GM18909 (cell line): ENCODE measurements around the gene FYB2.
A peak's percentile ranks its signal among the peaks of the same experiment; 100 is the strongest.

Experiments used
- ATAC-seq: cut with Tn5 transposase; IDR thresholded peaks from one replicate; pipeline ENCODE4 v1.9.1; 2021; ENCODE audit warnings: mild to moderate bottlenecking; ENCODE audit not compliant: unreplicated experiment, poor library complexity

The FYB2 gene

DNA sequence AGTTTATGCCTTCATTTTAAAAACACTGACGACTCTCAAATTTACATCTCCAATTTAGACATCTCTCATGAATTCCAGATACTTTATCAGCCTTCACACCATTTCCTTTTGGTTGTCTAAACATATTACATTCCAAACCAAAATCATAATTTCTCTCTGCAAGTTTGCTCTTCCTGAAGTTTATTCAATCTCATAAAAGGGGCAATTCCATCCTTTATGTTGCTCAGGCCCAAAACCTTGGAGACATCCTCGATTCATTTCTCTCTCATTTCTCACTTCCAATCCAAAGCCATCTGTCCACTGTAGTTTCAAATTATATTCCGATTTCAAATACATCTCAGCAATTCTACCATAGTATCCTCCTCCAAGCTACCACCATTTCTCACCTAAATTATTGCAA lies 74.0 kb downstream of the FYB2 start:
- no peak for ATAC-seq

DNA sequence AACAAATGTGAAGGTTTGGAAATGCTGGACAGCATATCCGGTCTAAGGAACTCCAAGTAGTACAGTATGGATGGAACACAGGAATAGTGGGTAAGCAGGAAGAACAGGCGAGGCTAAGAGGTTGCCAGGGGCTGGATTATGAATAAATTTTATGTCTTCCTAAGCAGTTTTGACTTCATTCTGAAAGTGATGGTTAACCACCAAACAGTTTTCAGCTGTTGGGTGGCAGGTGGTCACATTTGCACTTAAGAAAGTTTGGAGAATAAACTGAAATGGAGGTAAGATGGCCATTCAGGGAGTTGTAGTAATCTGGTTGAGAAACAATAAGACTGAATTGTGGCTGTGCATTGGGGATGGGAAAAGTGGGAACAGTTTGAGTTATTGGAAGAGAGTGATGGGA lies 90.2 kb downstream of the FYB2 start:
- no peak for ATAC-seq

DNA sequence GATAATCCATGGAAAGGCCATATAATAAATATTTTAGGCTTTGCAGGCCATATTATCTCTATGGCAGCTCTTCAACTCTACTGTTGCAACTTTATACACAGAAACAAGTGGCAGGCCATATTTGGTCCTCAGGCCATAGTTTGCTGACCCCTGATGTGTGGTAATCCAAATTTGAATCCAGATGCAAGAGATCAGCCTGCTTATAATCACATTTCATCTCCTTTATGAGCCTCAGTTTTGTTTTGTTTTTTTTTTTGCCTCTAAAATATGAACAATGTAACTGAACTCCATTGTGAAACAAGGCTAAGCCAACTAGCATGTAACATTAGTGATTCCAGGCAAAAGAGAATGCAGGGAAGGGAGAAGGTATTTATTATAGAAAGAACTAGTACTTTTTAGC lies 92.5 kb downstream of the FYB2 start:
- no peak for ATAC-seq

DNA sequence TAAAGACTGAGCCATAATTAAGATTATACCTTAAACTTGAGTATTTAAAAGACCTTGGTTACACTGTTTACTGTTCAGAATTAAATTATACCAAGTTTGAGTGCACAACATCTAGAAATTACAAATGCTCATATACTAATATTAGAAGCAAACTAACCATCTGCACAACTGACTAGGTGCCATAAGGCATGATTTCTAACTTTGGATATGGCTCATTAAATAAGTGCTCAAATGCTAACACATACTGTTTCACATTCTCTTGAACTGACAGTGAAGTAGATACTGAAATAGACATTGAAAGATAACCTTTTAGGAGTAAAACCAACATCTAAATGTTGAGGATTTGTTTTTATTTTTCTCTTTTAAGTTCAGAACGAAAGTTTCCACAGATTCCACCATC lies 100.0 kb downstream of the FYB2 start:
- ATAC-seq = no peak

GRCh38 chr1:56715156-56715555 lies 104.0 kb downstream of the FYB2 start:
- no peak for ATAC-seq

- ATAC-seq = no peak
These were observed 106.1 kb downstream of the FYB2 start for GRCh38 chr1:56713112-56713511.

- ATAC-seq = no peak
These were observed 107.1 kb downstream of the FYB2 start for GRCh38 chr1:56712150-56712549.

GRCh38 chr1:56710646-56711045 lies 108.6 kb downstream of the FYB2 start:
- ATAC-seq = no peak

DNA sequence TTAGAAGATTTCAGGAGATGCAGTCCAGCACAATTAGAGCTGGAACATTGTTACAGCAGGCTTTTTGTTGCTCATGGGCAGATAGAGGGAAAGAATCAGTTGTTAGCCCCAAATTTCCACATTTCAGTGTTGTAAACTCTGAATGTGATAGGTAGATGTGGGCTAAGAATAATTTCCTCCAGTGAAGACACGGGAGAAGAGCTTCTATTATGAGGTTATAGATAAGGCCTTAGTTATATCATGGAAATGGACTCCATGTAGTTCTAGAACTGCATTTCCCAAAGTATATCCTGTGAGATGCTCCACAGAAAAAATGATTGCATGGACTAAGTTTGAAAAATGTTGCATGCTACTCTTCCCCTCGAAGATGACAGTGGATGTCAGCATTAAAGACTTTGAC lies 109.2 kb downstream of the FYB2 start:
- no peak for ATAC-seq

DNA sequence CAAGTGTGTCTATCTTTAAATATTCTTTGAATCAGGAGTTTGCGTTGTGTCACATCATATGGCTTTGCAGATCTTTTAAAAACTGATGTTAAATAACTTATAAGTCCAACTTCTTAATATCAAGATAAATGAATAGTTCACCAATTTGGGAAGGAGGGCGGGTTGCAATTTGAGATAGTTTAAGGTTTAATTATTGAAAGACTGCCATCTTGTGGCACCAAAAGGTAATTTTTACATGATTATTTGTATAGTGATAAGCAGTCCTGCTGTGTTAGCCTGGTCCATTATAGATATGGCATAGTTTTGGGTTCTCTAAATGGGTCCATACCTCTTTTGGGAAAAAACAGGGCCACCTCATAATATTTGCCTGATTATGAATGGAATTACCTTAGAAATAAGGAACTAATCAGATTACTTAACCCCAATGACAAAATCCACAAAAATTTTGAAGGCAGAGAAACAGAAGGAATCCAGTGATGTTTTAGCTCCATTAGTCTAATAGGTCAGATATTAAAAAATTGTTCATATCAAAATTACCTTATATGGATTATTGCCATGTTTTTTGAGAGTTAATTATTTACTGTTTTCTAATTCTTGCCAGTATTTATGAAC lies 109.8 kb downstream of the FYB2 start:
- ATAC-seq = peak; percentile 64

DNA sequence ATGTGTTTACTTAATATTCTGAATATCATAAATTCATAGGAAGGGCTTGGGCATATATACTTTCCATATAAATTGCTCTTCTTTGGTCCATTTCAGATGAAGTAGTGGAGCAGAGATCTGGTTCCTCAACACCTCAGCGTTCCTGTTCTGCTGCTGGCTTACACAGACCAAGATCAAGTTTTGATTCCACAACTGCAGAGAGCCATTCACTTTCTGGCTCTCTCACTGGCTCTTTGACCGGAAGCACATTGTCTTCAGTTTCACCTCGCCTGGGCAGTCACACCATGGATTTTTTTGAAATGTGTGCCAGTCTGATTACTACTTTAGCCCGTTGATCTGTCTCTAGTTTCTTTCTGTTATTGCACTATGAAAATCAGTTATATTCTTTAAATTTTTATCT lies 111.8 kb downstream of the FYB2 start:
- no peak for ATAC-seq

DNA sequence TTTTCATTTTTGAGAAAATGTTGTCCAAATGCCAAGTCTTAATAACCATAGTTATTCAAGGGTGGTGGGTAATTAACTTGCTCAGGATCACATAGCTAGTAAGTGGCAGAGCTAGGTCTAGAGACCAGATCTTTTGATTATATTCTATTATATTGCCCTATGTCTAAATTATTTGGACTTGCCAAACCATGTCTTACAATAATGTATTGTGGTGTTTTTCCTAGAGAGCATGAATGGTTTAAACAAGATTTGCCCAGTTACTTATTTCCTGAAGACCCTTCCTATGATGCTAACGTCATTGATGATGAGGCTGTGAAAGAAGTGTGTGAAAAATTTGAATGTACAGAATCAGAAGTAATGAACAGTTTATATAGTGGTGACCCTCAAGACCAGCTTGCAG lies 115.5 kb downstream of the FYB2 start:
- no peak for ATAC-seq

GRCh38 chr1:56696663-56697062 lies 122.5 kb downstream of the FYB2 start:
- no peak for ATAC-seq

- no peak for ATAC-seq
These were observed 130.6 kb downstream of the FYB2 start for GRCh38 chr1:56688522-56689026.

- ATAC-seq = no peak
These were observed 133.0 kb downstream of the FYB2 start for GRCh38 chr1:56686169-56686568.

- no peak for ATAC-seq
These were observed 135.6 kb downstream of the FYB2 start for GRCh38 chr1:56683569-56683968.

- ATAC-seq = no peak
These were observed 142.6 kb downstream of the FYB2 start for GRCh38 chr1:56676571-56677035.

- no peak for ATAC-seq
These were observed 143.4 kb downstream of the FYB2 start for GRCh38 chr1:56675763-56676162.

GRCh38 chr1:56672579-56672978 lies 146.6 kb downstream of the FYB2 start:
- ATAC-seq = no peak

- ATAC-seq = no peak
These were observed 147.7 kb downstream of the FYB2 start for GRCh38 chr1:56671542-56671941.

DNA sequence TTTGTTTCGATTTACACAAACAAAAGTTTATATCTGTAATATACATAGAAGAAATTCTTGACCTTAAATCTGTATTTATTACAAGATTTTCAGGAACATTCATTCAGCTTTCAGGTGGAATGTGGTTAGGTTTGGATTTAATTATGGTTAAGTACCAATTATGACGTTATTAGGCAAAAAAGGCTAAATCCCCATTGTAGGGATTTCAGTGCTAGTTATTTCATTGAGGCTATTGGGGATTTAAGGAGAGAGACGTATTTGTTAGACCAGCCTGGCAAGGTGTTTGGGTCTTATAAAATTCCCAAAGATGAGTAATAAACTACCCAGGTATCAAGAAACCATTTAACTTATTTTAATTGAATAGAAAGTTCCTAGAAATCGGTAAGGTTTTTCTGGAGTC lies 148.1 kb downstream of the FYB2 start:
- ATAC-seq = no peak

- no peak for ATAC-seq
These were observed 148.9 kb downstream of the FYB2 start for GRCh38 chr1:56670350-56670749.
